Kidney (tissue), 14 donors: Measurements from ENCODE around the gene PPP1R14D. TPM values are rescaled to one million over a fixed set of nuclear protein-coding genes. Genes with fewer than 3 reads are reported as not detected.

Experiments used
- DNase-seq, 5 donors: peaks; one replicate each; pipeline ENCODE4 v3.0.0-alpha.2; 2013 to 2020
- FAIRE-seq: peaks from 2 replicates; lab custom pipeline; 2012; peaks lifted over from hg19 to GRCh38; lab: Jason Lieb, UNC
- H3K27ac ChIP-seq, 2 donors: one replicate each; pipeline ENCODE4 v1.7.0; 2013; ENCODE audit warnings: low read depth in 2 of 2, low read length in 2 of 2, inconsistent platforms in 1 of 2
- H3K27me3 ChIP-seq: one replicate; pipeline ENCODE4 v1.7.1; 2013; ENCODE audit warnings: low read length, inconsistent platforms; ENCODE audit not compliant: control insufficient read depth, insufficient read depth
- H3K36me3 ChIP-seq, 3 donors: one replicate each; pipeline versions ENCODE4 v1.7.0 to v1.7.1; 2013; ENCODE audit warnings: low read length in 3 of 3, control low read depth in 1 of 3, inconsistent platforms in 1 of 3; ENCODE audit not compliant: insufficient read depth in 3 of 3, control insufficient read depth in 2 of 3
- H3K4me1 ChIP-seq, 3 donors: one replicate each; pipeline versions ENCODE4 v1.7.0 to v1.7.1; 2013; ENCODE audit warnings: low read length in 3 of 3, inconsistent platforms in 1 of 3, low read depth in 1 of 3; ENCODE audit not compliant: control insufficient read depth in 2 of 3, insufficient read depth in 2 of 3
- H3K4me3 ChIP-seq, 3 donors: one replicate each; pipeline versions ENCODE4 v1.7.0 to v1.8.1; 2013; ENCODE audit warnings: low read length in 3 of 3, control low read depth in 1 of 3, inconsistent platforms in 1 of 3
- H3K9ac ChIP-seq, 3 donors: one replicate each; pipeline versions ENCODE4 v1.7.0 to v1.7.1; 2013; ENCODE audit warnings: low read length in 3 of 3, control low read depth in 1 of 3, inconsistent platforms in 1 of 3
- H3K9me3 ChIP-seq, 3 donors: one replicate each; pipeline versions ENCODE4 v1.7.0 to v1.7.1; 2013; ENCODE audit warnings: low read length in 3 of 3, control low read depth in 1 of 3, inconsistent platforms in 1 of 3; ENCODE audit not compliant: control insufficient read depth in 2 of 3, insufficient read depth in 1 of 3
- CTCF ChIP-seq: IDR thresholded peaks from 3 replicates; pipeline ENCODE4 v1.5.1; 2012; ENCODE audit warnings: mild to moderate bottlenecking, moderate library complexity, borderline replicate concordance; ENCODE audit not compliant: insufficient read depth; ENCODE audit errors: extremely low read depth
- intact Hi-C: fragments of 100-400 bp; cut with DNase I; formaldehyde crosslinking; loops from one replicate; pipeline ENCODE4 v1.11.1; 2022
- polyA plus RNA-seq: library from polyadenylated mRNA; stranded (reverse); fragments of 350-450 nt; fragmentation: Illumina TruSeq; extraction: RNeasy Lipid Tissue Mini Kit (QIAGEN cat#74804); gene quantifications from one replicate; pipeline ENCODE4 v1.2.3, GENCODE V29; 2014; ENCODE audit warnings: low read depth, low replicate concordance; ENCODE audit not compliant: insufficient read depth
- total RNA-seq: library from RNA; stranded (reverse); fragmentation: NEBNext Ultra II Directional; extraction: Animal tissue kit (Norgen Biotek cat#: 25700); gene quantifications from one replicate; pipeline ENCODE4 v1.2.1, GENCODE V29; 2021
- donor health status: control.
- donor health status: control.
- donor health status: control.
- donor health status: control.
- donor health status: control.
- donor health status: DM: yes; HTN: yes; CAD: no.
- donor health status: Normal renal cell carcinoma (clear cell type).

The PPP1R14D gene
- total and polyA plus RNA-seq, 2 donors from 2014 or later, result 4.0 TPM; not detected in 1

DNA sequence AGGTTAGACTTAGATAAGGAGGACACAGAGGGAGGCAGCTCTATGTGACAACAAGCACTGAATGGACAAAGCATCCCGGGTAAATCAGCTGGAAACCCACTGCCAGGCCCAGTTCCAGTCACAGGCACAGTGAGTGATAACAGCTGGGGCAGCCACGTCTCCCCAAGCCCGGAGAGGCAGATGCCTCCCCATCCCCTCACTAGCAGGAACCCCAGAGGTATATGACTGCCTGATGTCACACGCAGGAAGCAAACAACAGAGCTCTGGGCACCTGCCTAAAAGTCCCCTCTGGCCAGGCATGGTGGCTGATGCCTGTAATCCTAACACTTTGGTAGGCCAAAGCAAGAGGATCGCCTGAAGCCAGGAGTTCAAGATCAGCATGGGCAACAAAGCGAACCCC lies 40.5 kb downstream of the PPP1R14D start:
- Histone ChIP-seq H3K27ac (peak overlapping the region; percentile 80 to 84), H3K9ac (peak overlapping the region in 1 of 3 donors; percentile 48), H3K4me3 (no peak overlapping the region), H3K9me3 (no peaks in the 10 kb centered on the region), H3K4me1 (peaks cover 5 to 34% (median 26%) of the 10 kb centered on the region in 3 donors), H3K27me3 (no peaks in the 10 kb centered on the region), H3K36me3 (no peaks in the 10 kb centered on the region)
- intact Hi-C loops, result no loop called here
- no peak for TF ChIP-seq CTCF
- DNase-seq, result no peak
- FAIRE-seq, result no peak

DNA sequence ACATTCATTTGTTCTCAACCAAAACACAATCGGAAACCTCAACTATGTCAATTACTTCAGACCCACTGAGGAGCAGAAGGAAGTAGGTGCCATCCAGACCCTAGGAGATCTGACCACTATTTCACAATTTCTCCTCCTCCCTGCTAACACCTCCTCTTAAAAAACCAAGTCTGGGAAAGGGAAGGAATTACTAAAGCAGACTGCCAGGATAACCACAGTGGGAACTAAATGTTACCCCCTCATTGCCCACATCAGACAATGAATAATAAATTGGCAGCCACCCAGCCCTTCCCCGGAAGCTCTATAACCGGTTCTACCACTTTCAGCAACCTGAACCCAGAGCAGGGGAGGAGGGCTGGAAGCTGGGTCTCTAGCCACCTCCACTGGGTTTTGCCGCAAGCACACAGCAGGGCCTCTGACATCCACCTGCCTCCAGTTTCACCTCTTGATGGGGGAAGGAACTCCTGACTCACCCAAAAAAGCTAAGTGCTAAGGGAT lies 41.1 kb downstream of the PPP1R14D start:
- peak; percentile 72 to 88 (median 77) for DNase-seq
- Histone ChIP-seq H3K4me3 (peak overlapping the region in 1 of 3 donors; percentile 16), H3K9ac (peak overlapping the region in 2 of 3 donors; percentile 37 to 48), H3K36me3 (no peaks in the 10 kb centered on the region), H3K9me3 (no peaks in the 10 kb centered on the region), H3K27ac (peak overlapping the region; percentile 80 to 84), H3K27me3 (no peaks in the 10 kb centered on the region), H3K4me1 (peaks cover 5 to 34% (median 26%) of the 10 kb centered on the region in 3 donors)
- TF ChIP-seq CTCF, result no peak
- FAIRE-seq, result no peak
- intact Hi-C loops, result no loop called here

DNA sequence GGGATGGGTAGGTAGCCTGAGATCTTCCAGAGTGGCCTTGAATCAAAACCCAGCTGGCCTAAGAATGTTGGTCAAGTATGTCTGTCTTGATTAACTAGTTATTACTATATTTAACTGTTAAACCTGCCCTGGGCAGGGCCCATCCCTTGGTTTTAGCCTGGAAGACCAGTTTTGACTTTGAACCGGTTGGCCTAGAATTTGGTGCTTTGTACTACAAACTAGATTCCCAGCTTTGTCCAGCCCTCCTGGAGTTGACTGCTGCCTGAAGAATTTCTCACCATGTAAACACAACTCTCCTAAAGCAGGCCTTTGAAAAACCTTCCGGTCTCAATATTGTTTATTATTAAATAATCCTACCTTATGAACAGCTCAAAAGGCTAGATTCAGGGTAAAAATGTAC lies 42.7 kb downstream of the PPP1R14D start:
- peak overlapping the region; percentile 38 to 45 for H3K27ac ChIP-seq
- no peaks in the 10 kb centered on the region for H3K9me3 ChIP-seq
- peaks cover 5 to 34% (median 26%) of the 10 kb centered on the region in 3 donors for H3K4me1 ChIP-seq
- TF ChIP-seq CTCF, result no peak
- DNase-seq (no peak), FAIRE-seq (no peak)
- no peak overlapping the region for H3K4me3 ChIP-seq
- H3K36me3 ChIP-seq, result no peaks in the 10 kb centered on the region
- intact Hi-C loops, result no loop called here
- peak overlapping the region in 1 of 3 donors; percentile 6 for H3K9ac ChIP-seq
- H3K27me3 ChIP-seq, result no peaks in the 10 kb centered on the region

GRCh38 chr15:40785164-40785563 lies 43.3 kb downstream of the PPP1R14D start:
- Histone ChIP-seq H3K27me3 (no peaks in the 10 kb centered on the region), H3K9ac (peak overlapping the region in 1 of 3 donors; percentile 6), H3K4me1 (peaks cover 5 to 34% (median 26%) of the 10 kb centered on the region in 3 donors), H3K36me3 (no peaks in the 10 kb centered on the region), H3K27ac (peak overlapping the region; percentile 38 to 45), H3K4me3 (no peak overlapping the region), H3K9me3 (no peaks in the 10 kb centered on the region)
- TF ChIP-seq CTCF, result no peak
- intact Hi-C loops, result no loop called here
- FAIRE-seq (no peak), DNase-seq (no peak)
